GM18868 (cell line): Measurements from ENCODE around the gene RNF125.
"Not testable (repeated sequence)": the region's sequence is repeated elsewhere in the genome, so short reads cannot be mapped to it uniquely, and the experiment has no call there.

Experiments
- ATAC-seq: cut with Tn5 transposase; IDR thresholded peaks from one replicate; pipeline ENCODE4 v1.9.1; 2021; ENCODE audit warnings: mild to moderate bottlenecking, moderate library complexity; ENCODE audit not compliant: unreplicated experiment

RNF125 gene

GRCh38 chr18:32083781-32084180 is 65.2 kb downstream of the RNF125 start:
- ATAC-seq, result no peak

DNA sequence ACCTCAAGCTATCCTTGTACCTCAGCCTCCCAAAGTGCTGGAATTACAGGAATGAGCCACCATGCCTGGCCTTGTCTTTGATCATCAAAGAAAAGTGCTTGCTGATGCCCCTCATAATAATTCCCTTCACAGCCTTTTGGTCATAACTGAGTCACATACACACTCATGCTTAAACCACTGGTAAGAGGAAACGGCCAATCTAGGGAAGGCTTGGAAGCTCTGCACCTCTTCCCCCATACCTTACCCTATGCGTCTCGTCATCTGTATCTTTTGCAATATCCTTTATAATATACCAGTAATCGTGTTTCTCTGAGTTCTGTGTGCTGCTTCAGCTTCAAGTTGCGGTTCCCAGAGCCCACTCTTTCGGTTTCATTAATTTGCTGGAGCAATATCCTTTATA is 68.3 kb downstream of the RNF125 start:
- ATAC-seq, result no peak

DNA sequence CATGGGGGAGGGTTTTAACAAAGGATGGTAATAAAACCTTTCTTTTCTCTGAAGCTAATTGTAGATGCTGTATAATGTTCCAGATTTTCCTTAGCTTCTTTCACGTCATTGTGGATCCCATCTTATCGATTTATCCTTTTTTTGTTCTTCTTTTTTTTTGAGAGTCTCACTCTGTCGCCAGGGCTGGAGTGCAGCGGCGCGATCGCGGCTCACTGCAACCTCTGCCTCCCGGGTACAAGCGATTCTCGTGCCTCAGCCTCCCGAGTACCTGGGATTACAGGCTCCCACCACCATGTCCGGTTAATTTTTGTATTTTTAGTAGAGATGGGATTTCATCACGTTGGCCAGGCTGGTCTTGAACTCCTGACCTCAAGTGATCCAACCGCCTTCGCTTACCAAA is 72.2 kb downstream of the RNF125 start:
- not testable (repeated sequence) for ATAC-seq

DNA sequence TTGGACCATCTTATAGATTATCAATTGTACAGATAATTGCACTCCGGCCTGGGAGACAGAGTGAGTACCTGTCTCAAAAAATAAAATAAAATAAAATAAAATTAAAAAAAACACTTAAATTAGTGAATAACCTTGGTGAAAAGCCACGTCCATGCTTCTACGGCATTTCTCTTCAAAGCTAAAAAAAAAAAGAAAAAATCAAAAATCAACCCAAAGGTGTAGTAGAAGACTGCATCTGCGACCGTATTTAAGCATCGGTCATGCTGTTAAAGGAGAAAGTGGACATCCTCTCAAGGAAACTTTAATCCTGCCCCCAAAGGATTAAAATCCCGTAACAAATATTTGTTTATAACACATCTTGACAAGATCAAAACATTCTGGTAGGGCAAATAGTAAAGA is 72.7 kb downstream of the RNF125 start:
- no peak for ATAC-seq

- ATAC-seq, result peak; percentile 63
Observed at GRCh38 chr18:32091724-32092421, 73.2 kb downstream of the RNF125 start, which contains the start of gene RNF138. TSS of gene RNF138 (plus strand) at chr18:32091874. CDS start at chr18:32092777, 903 bp downstream.

DNA sequence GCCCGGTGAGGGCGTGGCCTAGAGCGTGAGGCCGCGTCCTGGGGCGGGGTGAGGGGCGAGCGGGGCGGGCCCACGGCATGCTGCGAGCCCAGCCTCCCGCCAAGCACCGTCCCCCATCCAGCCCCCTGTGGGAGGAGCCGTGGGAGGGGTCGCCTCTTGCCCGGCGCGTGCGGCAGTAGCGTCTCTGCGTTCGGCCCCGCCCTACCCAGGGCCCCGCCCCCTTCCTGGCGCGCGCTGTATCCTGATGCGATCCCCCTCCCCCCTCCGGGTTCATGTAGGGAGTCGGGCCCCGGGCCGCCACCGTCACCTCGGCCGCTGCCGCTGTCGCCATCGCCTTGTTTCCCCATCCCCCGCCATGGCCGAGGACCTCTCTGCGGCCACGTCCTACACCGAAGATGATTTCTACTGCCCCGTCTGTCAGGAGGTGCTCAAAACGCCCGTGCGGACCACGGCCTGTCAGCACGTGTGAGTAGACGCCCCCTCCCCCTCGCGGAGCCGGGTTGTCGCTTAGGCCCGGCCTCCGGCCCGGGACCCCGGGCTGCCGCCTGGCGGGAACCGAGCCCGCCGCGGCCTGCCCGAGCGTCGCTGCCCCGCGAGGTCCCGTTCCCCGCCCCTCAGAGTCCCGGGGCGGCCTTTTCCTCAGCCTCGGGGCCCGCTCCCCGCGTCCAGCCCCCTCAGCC is 73.9 kb downstream of the RNF125 start:
- ATAC-seq, result peak; percentile 81

GRCh38 chr18:32093102-32093511 is 74.5 kb downstream of the RNF125 start:
- peak; percentile 16 for ATAC-seq

DNA sequence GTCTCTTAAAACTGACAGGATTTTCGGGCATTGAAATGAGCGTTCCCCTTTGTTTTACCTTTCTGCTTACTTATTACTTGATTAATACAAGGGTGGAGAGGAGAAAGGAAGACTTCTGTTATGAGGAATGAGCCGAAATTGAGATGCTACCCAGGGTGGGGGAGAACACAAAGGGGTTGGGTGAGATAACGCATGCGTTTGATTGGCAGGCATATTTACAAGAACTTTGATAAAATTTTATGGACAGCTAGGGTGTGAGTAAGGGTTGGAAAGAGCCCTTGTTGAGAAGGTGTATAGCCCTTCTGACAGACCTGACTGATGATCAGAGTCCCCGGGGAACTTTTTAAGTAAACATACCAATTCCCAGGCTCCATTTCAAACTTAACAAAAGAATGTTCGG is 74.9 kb downstream of the RNF125 start:
- no peak for ATAC-seq

DNA sequence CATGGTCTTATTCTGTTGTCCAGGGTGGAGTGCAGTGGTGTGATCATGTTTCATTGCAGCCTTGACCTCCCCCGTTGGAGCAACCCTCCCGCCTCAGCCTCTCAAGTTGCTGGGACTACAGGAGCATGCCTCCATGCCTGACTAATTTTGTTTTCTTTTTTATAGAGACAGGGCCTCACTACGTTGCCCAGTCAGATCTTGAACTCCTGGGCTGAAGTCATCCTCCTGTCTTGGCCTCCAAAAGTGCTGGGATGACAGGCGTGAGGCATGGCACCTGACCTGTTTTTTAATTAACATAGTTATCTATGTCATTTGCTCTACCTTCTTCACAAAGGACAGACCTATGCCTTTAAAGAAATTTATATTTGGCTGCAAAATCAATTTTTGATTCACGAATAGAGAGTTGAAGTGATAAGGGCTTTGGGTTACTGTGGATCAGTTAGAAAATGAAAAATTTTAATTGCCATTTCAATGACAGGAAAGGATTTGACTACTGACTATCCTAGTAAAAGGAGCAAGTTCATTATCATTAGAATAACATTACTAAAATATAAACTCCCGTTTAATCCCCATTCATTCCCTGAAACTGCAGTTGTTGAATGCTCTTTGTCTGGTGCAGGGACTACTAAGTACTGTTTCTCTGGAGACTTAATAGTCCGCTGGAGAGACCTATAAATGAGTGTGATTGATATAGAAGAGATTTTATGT is 76.7 kb downstream of the RNF125 start:
- ATAC-seq, result no peak

- no peak for ATAC-seq
Observed at GRCh38 chr18:32095900-32096229, 77.2 kb downstream of the RNF125 start.

DNA sequence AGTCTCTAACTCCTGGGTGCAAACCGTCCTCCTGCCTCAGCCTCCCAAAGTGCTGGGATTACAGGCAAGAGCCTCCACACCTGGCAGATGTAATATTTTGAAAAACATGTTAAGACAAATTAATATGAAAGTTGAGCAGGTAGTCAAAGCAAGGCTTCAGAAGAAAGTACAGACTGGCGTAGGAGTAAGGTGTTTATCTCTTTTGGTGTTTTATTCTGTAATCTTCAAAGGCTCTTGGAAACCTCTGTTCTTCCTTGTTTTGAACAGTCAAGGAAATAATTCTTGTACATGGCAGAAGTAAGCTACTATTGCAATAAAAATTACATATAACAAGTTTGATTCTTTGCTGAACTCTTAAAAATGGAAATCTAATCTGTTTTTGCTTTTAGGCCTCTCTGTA is 78.3 kb downstream of the RNF125 start:
- no peak for ATAC-seq

DNA sequence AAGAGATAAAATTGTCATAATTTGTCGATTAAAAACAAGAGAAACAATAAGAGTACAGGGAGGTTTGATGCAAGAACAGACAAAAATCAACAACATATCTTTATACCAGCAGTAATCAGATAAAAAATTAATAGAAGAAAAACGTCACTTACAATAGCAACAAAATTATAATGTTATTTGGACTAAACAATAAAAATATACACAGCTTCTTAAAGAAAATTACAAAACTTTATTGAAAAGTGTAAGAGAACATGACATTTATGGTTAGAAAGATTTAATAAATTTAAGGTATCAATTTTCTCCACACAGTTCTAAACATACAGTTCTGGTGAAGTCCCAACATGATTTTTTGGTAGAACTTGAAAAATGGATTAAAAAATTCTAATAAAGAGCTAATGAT is 85.9 kb downstream of the RNF125 start:
- ATAC-seq, result no peak

DNA sequence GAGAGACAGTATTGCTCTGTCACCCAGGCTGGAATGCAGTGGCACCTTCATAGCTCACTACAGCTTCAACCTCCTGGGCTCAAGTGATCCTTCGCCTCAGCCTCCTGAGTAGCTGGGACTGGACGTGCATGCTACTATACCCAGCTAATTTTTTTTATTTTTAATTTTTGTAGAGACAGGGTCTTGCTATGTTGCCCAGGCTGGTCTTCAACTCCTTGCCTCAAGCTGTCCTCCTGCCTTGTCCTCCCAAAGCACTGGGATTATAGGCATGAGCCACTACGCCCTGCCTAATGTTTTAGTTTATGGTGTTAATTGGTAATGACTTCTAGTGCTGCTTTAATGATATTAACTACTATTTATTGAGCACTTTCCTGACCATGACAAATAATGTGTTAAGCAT is 91.4 kb downstream of the RNF125 start:
- no peak for ATAC-seq

GRCh38 chr18:32111706-32112105 is 93.1 kb downstream of the RNF125 start:
- ATAC-seq, result no peak

DNA sequence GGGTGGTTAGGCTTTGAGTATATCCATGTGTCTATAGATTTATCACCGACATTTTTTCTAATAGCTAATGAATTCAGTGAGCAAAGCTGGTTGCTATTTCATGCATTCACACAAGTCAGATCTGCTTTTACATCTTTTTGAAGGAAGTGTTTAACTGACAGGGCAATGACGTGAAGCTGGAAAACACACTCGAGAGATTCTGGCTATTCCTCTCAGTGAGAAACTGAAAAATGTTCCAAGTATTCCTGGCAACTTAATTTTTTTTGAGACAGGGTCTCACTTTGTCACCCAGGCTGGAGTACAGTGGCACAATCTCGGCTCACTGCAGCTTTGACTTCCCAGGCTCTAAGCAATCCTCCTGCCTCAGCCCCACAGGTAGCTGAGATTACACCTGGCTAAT is 94.2 kb downstream of the RNF125 start:
- ATAC-seq, result no peak

DNA sequence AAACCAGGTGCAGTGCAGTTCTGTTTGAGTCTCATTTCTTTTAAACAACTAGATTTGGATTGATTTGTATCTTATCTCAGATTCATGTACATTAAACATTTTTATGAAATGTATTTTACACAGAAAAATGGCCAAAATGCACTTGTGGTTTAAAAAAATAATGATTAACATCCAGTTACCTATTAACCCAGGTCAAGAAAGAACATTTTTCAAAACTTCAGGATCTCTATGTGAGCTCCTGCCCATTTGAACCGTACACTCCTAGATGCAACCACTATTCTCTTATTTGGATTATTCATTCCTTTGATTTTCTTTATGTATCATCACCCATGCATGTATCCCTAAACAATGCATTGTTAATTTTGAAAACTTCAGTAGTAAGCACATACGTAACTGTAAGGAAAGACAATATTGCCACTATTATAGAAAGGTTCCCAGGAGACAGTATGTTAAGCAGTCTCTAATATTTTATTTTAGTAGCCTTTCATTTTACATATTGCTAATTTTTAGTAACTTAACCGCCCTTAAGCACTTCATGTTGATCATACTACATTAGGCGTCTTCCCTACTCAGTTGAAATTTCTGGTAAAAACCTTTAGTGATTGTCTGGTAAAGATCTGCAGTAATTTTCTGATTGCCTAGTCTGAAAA is 95.8 kb downstream of the RNF125 start:
- no peak for ATAC-seq

GRCh38 chr18:32122039-32122438 is 103.4 kb downstream of the RNF125 start:
- ATAC-seq, result no peak
